Activated T-cell treated with anti-CD3 and anti-CD28 coated beads for 1 hour (primary cell): Measurements from ENCODE around the gene ZBTB49.
"Not testable (repeated sequence)": the region's sequence is repeated elsewhere in the genome, so short reads cannot be mapped to it uniquely, and the experiment has no call there.

ENCODE experiments used
- DNase-seq: peaks from one replicate; pipeline ENCODE4 v3.0.0-alpha.2; 2020; ENCODE audit warnings: low read depth

ZBTB49 gene

GRCh38 chr4:4289941-4290850 lies at the start of gene ZBTB49, which contains the start of gene LYAR:
Gene ZBTB49, plus strand, starts transcription at chr4:4290251. Its CDS starts 9,695 bp downstream, at chr4:4299946.
Gene LYAR, minus strand, starts transcription at chr4:4290154. Its CDS starts 6,412 bp downstream, at chr4:4283742.
- DNase-seq = peak; percentile 98

GRCh38 chr4:4245172-4245571 lies 44.9 kb upstream of the ZBTB49 start:
- DNase-seq = no peak

GRCh38 chr4:4247696-4248028 lies 42.4 kb upstream of the ZBTB49 start:
- DNase-seq = no peak

- peak; percentile 83 for DNase-seq
Measured at GRCh38 chr4:4248029-4248884, 41.8 kb upstream of the ZBTB49 start, which contains the start of gene TMEM128. Gene TMEM128, minus strand, starts transcription at chr4:4248223. Its CDS starts 21 bp downstream, at chr4:4248202.

GRCh38 chr4:4248885-4249203 lies 41.2 kb upstream of the ZBTB49 start:
- DNase-seq = no peak

GRCh38 chr4:4249342-4249741 lies 40.7 kb upstream of the ZBTB49 start:
- not testable (repeated sequence) for DNase-seq

- no peak for DNase-seq
Measured at GRCh38 chr4:4249866-4250265, 40.2 kb upstream of the ZBTB49 start.

- DNase-seq = no peak
Measured at GRCh38 chr4:4254199-4254598, 35.9 kb upstream of the ZBTB49 start.

- DNase-seq = no peak
Measured at GRCh38 chr4:4254666-4255065, 35.4 kb upstream of the ZBTB49 start.

GRCh38 chr4:4256799-4257198 lies 33.3 kb upstream of the ZBTB49 start:
- DNase-seq = no peak

GRCh38 chr4:4257705-4258104 lies 32.3 kb upstream of the ZBTB49 start:
- not testable (repeated sequence) for DNase-seq

- no peak for DNase-seq
Measured at GRCh38 chr4:4259484-4260100, 30.5 kb upstream of the ZBTB49 start.

- DNase-seq = no peak
Measured at GRCh38 chr4:4260185-4260751, 29.8 kb upstream of the ZBTB49 start.

- no peak for DNase-seq
Measured at GRCh38 chr4:4267981-4268380, 22.1 kb upstream of the ZBTB49 start.

GRCh38 chr4:4268776-4269175 lies 21.3 kb upstream of the ZBTB49 start:
- DNase-seq = no peak

GRCh38 chr4:4269331-4269731 lies 20.7 kb upstream of the ZBTB49 start:
- DNase-seq = no peak

- no peak for DNase-seq
Measured at GRCh38 chr4:4269856-4270255, 20.2 kb upstream of the ZBTB49 start.

GRCh38 chr4:4270529-4270928 lies 19.5 kb upstream of the ZBTB49 start:
- no peak for DNase-seq

- DNase-seq = no peak
Measured at GRCh38 chr4:4271912-4272311, 18.1 kb upstream of the ZBTB49 start.

- no peak for DNase-seq
Measured at GRCh38 chr4:4274226-4274625, 15.8 kb upstream of the ZBTB49 start.

- DNase-seq = no peak
Measured at GRCh38 chr4:4277531-4277930, 12.5 kb upstream of the ZBTB49 start.

GRCh38 chr4:4281787-4282186 lies 8.3 kb upstream of the ZBTB49 start:
- DNase-seq = no peak
